Measurements from ENCODE around the gene HMGCS2.

GRCh38 chr1:119740896-119741780 is 27.6 kb downstream of the HMGCS2 start:
- TF ChIP-seq, protein P1, sequence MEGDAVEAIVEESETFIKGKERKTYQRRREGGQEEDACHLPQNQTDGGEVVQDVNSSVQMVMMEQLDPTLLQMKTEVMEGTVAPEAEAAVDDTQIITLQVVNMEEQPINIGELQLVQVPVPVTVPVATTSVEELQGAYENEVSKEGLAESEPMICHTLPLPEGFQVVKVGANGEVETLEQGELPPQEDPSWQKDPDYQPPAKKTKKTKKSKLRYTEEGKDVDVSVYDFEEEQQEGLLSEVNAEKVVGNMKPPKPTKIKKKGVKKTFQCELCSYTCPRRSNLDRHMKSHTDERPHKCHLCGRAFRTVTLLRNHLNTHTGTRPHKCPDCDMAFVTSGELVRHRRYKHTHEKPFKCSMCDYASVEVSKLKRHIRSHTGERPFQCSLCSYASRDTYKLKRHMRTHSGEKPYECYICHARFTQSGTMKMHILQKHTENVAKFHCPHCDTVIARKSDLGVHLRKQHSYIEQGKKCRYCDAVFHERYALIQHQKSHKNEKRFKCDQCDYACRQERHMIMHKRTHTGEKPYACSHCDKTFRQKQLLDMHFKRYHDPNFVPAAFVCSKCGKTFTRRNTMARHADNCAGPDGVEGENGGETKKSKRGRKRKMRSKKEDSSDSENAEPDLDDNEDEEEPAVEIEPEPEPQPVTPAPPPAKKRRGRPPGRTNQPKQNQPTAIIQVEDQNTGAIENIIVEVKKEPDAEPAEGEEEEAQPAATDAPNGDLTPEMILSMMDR (IDR thresholded peaks at IDR 0.05; ENCODE audit: insufficient read depth, low read length, poor library complexity, severe bottlenecking): no peak
- no peak for TF ChIP-seq EZH2phosphoT487 (conservative IDR thresholded peaks at IDR 0.05; ENCODE audit: low read length)
